Caco-2 (cell line): Measurements from ENCODE around the gene GSG1L. TPM values are rescaled to one million over a fixed set of nuclear protein-coding genes. Genes with fewer than 3 reads are reported as not detected.

Experiments
- BruUV-seq: library from RNA; stranded (reverse); fragments of 400-500 nt; replicated peaks from 2 replicates; lab custom pipeline; 2021; lab: Mats Ljungman, UMichigan
- CTCF ChIA-PET: fragments of 300-600 bp; sonication (Branson Sonifier 250); formaldehyde crosslinking; loops from one replicate; lab custom pipeline; 2022; ENCODE audit warnings: antibody characterized with exemption; lab: Charles Lee
- POLR2A ChIA-PET: fragments of 300-600 bp; sonication (Branson Sonifier 250); formaldehyde crosslinking; loops from one replicate; lab custom pipeline; 2022; ENCODE audit warnings: antibody characterized with exemption; lab: Charles Lee
- DNase-seq, 2 experiments: peaks; one replicate each; pipeline versions ENCODE4 v3.0.0 to v3.0.0-alpha.2; 2020 to 2022
- H3K27me3 ChIP-seq: replicated peaks from 2 replicates; pipeline ENCODE4 v1.6.0; 2011; ENCODE audit warnings: low read length; ENCODE audit not compliant: control insufficient read depth, insufficient read depth
- H3K36me3 ChIP-seq: 2 replicates; pipeline ENCODE4 v1.5.1; 2011; ENCODE audit warnings: low read length; ENCODE audit not compliant: control insufficient read depth, insufficient read depth
- H3K4me1 ChIP-seq: fragments of 250-450 bp; sonication (Bioruptor Pico); 2 replicates; pipeline ENCODE4 v1.5.1; 2020; ENCODE audit warnings: mild to moderate bottlenecking
- H3K4me3 ChIP-seq: 2 replicates; pipeline ENCODE4 v1.5.1; 2011; ENCODE audit warnings: low read depth, mild to moderate bottlenecking, control low read depth, low read length
- H3K9me3 ChIP-seq: fragments of 250-450 bp; sonication (Bioruptor Pico); 2 replicates; pipeline ENCODE4 v1.5.1; 2020; ENCODE audit warnings: mild to moderate bottlenecking, moderate library complexity
- H3K27ac Mint-ChIP-seq: one replicate; pipeline ENCODE4 v1.8.0; 2022; ENCODE audit warnings: mixed read lengths; ENCODE audit not compliant: unreplicated experiment
- H3K27me3 Mint-ChIP-seq: one replicate; pipeline ENCODE4 v1.8.0; 2022; ENCODE audit warnings: mixed read lengths; ENCODE audit not compliant: insufficient read depth, unreplicated experiment
- H3K36me3 Mint-ChIP-seq: one replicate; pipeline ENCODE4 v1.8.0; 2022; ENCODE audit warnings: mild to moderate bottlenecking, mixed read lengths; ENCODE audit not compliant: insufficient read depth, unreplicated experiment
- H3K4me1 Mint-ChIP-seq: one replicate; pipeline ENCODE4 v1.8.0; 2022; ENCODE audit warnings: low read depth, mixed read lengths; ENCODE audit not compliant: unreplicated experiment
- H3K4me3 Mint-ChIP-seq: one replicate; pipeline ENCODE4 v1.8.0; 2022; ENCODE audit warnings: mild to moderate bottlenecking, moderate library complexity, mixed read lengths; ENCODE audit not compliant: unreplicated experiment
- H3K9me3 Mint-ChIP-seq: one replicate; pipeline ENCODE4 v1.8.0; 2022; ENCODE audit warnings: mixed read lengths; ENCODE audit not compliant: unreplicated experiment
- CTCF ChIP-seq, 2 experiments: fragments of 200-600 bp in 1 of 2; IDR thresholded peaks; 1 replicate in 1 of 2; 2 replicates in 1 of 2; pipeline versions ENCODE4 v1.5.1 to v1.8.0; 2011 to 2022; ENCODE audit warnings: antibody characterized with exemption in 1 of 2, control low read depth in 1 of 2, inconsistent platforms in 1 of 2, low read depth in 1 of 2, low read length in 1 of 2, mild to moderate bottlenecking in 1 of 2, moderate library complexity in 1 of 2; ENCODE audit not compliant: insufficient read depth in 1 of 2, severe bottlenecking in 1 of 2, unreplicated experiment in 1 of 2
- intact Hi-C: fragments of 100-400 bp; cut with micrococcal nuclease; formaldehyde crosslinking; loops from one replicate; pipeline ENCODE4 v1.10.0; 2022; ENCODE audit not compliant: unreplicated experiment
- total RNA-seq: library from RNA; stranded (reverse); gene quantifications from 2 replicates; pipeline ENCODE4 v1.2.3, GENCODE V29; 2022

The GSG1L gene
- total RNA-seq, 1 experiment from 2014 or later = not detected

DNA sequence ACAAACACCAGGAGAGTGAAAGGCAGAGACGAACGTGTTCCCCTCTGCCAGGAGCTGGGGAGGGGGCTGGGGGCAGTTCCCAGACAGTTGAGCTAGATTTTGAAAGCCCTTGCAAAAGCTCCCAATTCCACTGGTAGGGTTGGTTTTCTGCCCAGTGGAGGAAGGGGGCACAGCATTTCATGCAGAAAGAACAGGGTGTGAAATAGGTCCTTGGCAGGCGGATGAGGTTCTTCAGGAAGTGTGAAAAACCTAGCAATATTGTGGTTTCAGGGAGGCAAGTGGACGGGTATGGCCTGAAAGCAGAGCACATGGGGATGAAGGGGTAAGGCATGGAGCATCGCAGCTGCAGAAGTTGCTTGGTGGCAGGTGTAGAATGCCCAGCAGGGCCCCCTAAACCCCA lies 265.3 kb downstream of the GSG1L start:
- Mint-ChIP-seq H3K4me1 (no peaks in the 10 kb centered on the region), H3K27me3 (peaks cover 19% of the 10 kb centered on the region), H3K36me3 (no peaks in the 10 kb centered on the region), H3K27ac (no peak overlapping the region), H3K9me3 (no peaks in the 10 kb centered on the region), H3K4me3 (no peak overlapping the region)
- no peaks in the 10 kb centered on the region for H3K9me3 ChIP-seq
- H3K27me3 ChIP-seq = no peaks in the 10 kb centered on the region
- no peak overlapping the region for H3K4me3 ChIP-seq
- H3K4me1 ChIP-seq = no peaks in the 10 kb centered on the region
- no peak for TF ChIP-seq CTCF (IDR thresholded peaks at IDR 0.05; ENCODE audit: insufficient read depth in 1 of 2, low read depth in 1 of 2, low read length in 1 of 2, severe bottlenecking in 1 of 2, unreplicated experiment in 1 of 2)
- intact Hi-C loops = no loop called here
- ChIA-PET POLR2A (no interaction called here), CTCF (no interaction called here)
- BruUV-seq = no TSS peak
- no peaks in the 10 kb centered on the region for H3K36me3 ChIP-seq
- no peak for DNase-seq

GRCh38 chr16:27795992-27796614 lies 267.4 kb downstream of the GSG1L start:
- Mint-ChIP-seq H3K27me3 (peaks cover 5% of the 10 kb centered on the region), H3K4me3 (no peak overlapping the region), H3K36me3 (no peaks in the 10 kb centered on the region), H3K9me3 (no peaks in the 10 kb centered on the region), H3K4me1 (no peaks in the 10 kb centered on the region), H3K27ac (no peak overlapping the region)
- BruUV-seq = no TSS peak
- Histone ChIP-seq H3K4me1 (no peaks in the 10 kb centered on the region), H3K9me3 (no peaks in the 10 kb centered on the region), H3K4me3 (no peak overlapping the region), H3K36me3 (no peaks in the 10 kb centered on the region), H3K27me3 (no peaks in the 10 kb centered on the region)
- TF ChIP-seq CTCF (IDR thresholded peaks at IDR 0.05; ENCODE audit: insufficient read depth in 1 of 2, low read depth in 1 of 2, low read length in 1 of 2, severe bottlenecking in 1 of 2, unreplicated experiment in 1 of 2) = no peak
- intact Hi-C loops = no loop called here
- ChIA-PET CTCF (no interaction called here), POLR2A (no interaction called here)
- DNase-seq = peak; percentile 55 to 70

DNA sequence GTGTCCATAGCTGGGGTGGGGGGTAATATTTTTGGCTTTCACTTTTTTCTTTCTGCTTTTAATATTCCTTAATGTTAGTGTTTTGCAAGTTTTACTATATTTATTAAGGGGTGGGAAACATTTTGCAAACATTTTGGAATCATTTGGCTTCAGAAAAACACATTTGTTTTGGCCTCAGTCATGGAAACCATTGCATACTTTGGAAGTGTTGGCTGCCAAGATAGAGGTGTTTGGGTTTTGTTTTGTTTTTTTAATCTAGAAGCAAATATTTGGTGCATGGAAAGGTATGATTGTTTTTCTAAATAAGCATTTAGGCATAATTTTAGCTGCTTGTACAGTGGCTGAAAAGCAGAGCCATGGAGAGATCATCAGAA lies 270.3 kb downstream of the GSG1L start:
- intact Hi-C loops = no loop called here
- no TSS peak for BruUV-seq
- no peak overlapping the region for H3K4me3 Mint-ChIP-seq
- no peak for DNase-seq
- H3K4me3 ChIP-seq = no peak overlapping the region
- H3K36me3 ChIP-seq = no peaks in the 10 kb centered on the region
- ChIA-PET CTCF (interaction anchor here (0.7 kb wide), 1 partner anchor 13 kb away, joined by 3 read pairs; no protein-coding TSS in a partner anchor), POLR2A (no interaction called here)
- H3K27me3 Mint-ChIP-seq = no peaks in the 10 kb centered on the region
- no peaks in the 10 kb centered on the region for H3K36me3 Mint-ChIP-seq
- no peaks in the 10 kb centered on the region for H3K27me3 ChIP-seq
- H3K4me1 Mint-ChIP-seq = no peaks in the 10 kb centered on the region
- H3K9me3 ChIP-seq = no peaks in the 10 kb centered on the region
- no peak overlapping the region for H3K27ac Mint-ChIP-seq
- no peak for TF ChIP-seq CTCF (IDR thresholded peaks at IDR 0.05; ENCODE audit: insufficient read depth in 1 of 2, low read depth in 1 of 2, low read length in 1 of 2, severe bottlenecking in 1 of 2, unreplicated experiment in 1 of 2)
- H3K9me3 Mint-ChIP-seq = no peaks in the 10 kb centered on the region
- no peaks in the 10 kb centered on the region for H3K4me1 ChIP-seq
